HCT116 (cell line): Measurements from ENCODE around the gene LSM4. TPM values are rescaled to one million over a fixed set of nuclear protein-coding genes. Genes with fewer than 3 reads are reported as not detected.

Experiments
- ATAC-seq: fragments of 200-7000 bp; cut with Tn5 transposase; 2 replicates; pipeline ENCODE4 v1.9.1; 2020; ENCODE audit warnings: mild to moderate bottlenecking, moderate library complexity
- BruUV-seq: library from RNA; stranded (reverse); fragments of 400-500 nt; replicated peaks from 2 replicates; lab custom pipeline; 2021; lab: Mats Ljungman, UMichigan
- CTCF ChIA-PET: fragments of 300-600 bp; sonication (Branson Sonifier 250); formaldehyde crosslinking; loops from one replicate; lab custom pipeline; 2021; ENCODE audit warnings: antibody characterized with exemption; lab: Charles Lee
- POLR2A ChIA-PET: fragments of 300-600, 350-600 bp; sonication (Branson Sonifier 250); formaldehyde crosslinking; loops from one replicate; lab custom pipeline; 2021; ENCODE audit warnings: antibody characterized with exemption; lab: Charles Lee
- RAD21 ChIA-PET, 2 experiments: fragments of 300-600 bp; sonication (Branson Sonifier 250); formaldehyde crosslinking; loops; one replicate each; lab custom pipeline; 2023; ENCODE audit warnings: low total read pairs in 2 of 2; ENCODE audit not compliant: uncharacterized antibody in 2 of 2, unreplicated experiment in 2 of 2, low non-redundant PET in 1 of 2; lab: Charles Lee
- DNase-seq: peaks from one replicate; pipeline ENCODE4 v3.0.0-alpha.2; 2010; ENCODE audit warnings: low read depth, low spot score
- H2AFZ ChIP-seq: fragments of 200-600 bp; shearing (Covaris generic), sonication (generic); 2 replicates; pipeline ENCODE4 v1.6.1; 2017; ENCODE audit warnings: low read depth, mixed run types, mixed read lengths, antibody characterized with exemption, low read length; ENCODE audit not compliant: poor library complexity, severe bottlenecking
- H3K27ac ChIP-seq: 2 replicates; pipeline ENCODE4 v1.5.1; 2012; ENCODE audit warnings: low read depth, low read length
- H3K27me3 ChIP-seq: fragments of 200-600 bp; sonication (generic); 2 replicates; pipeline ENCODE4 v1.6.1; 2016; ENCODE audit warnings: mixed run types, low read length, mixed read lengths; ENCODE audit not compliant: insufficient read depth
- H3K36me3 ChIP-seq, 2 experiments: fragments of 200-500 bp in 1 of 2; fragments of 200-600 bp in 1 of 2; sonication (Bioruptor generic) in 1 of 2; sonication (generic) in 1 of 2; 2 replicates each; pipeline versions ENCODE4 v1.5.1 to v1.6.1; 2014 to 2016; ENCODE audit warnings: low read length in 2 of 2, inconsistent platforms in 1 of 2, mixed read lengths in 1 of 2, mixed run types in 1 of 2; ENCODE audit not compliant: insufficient read depth in 2 of 2, control insufficient read depth in 1 of 2
- H3K4me1 ChIP-seq, 2 experiments: fragments of 200-600 bp in 1 of 2; sonication (generic) in 1 of 2; 2 replicates each; pipeline versions ENCODE4 v1.5.1 to v1.6.1; 2012 to 2017; ENCODE audit warnings: low read length in 2 of 2, inconsistent platforms in 1 of 2, mild to moderate bottlenecking in 1 of 2, mixed read lengths in 1 of 2, mixed run types in 1 of 2, moderate library complexity in 1 of 2; ENCODE audit not compliant: insufficient read depth in 2 of 2, control insufficient read depth in 1 of 2
- H3K4me2 ChIP-seq: fragments of 200-600 bp; sonication (generic); 2 replicates; pipeline ENCODE4 v1.6.1; 2017; ENCODE audit warnings: mixed run types, low read length, mixed read lengths
- H3K4me3 ChIP-seq, 2 experiments: fragments of 200-600 bp in 1 of 2; sonication (generic) in 1 of 2; replicated peaks in 1 of 2; 2 replicates each; pipeline ENCODE4 v1.5.1; 2011 to 2016; ENCODE audit warnings: low read length in 2 of 2, control low read depth in 1 of 2, low read depth in 1 of 2, mild to moderate bottlenecking in 1 of 2, mixed read lengths in 1 of 2, mixed run types in 1 of 2
- H3K79me2 ChIP-seq: fragments of 200-600 bp; sonication (generic); 2 replicates; pipeline ENCODE4 v1.6.1; 2017; ENCODE audit warnings: mild to moderate bottlenecking, mixed run types, low read length, moderate library complexity, mixed read lengths; ENCODE audit not compliant: insufficient read depth
- H3K9ac ChIP-seq: fragments of 200-600 bp; sonication (generic); 2 replicates; pipeline ENCODE4 v1.6.1; 2016; ENCODE audit warnings: low read length, mixed read lengths
- H3K9me2 ChIP-seq: fragments of 200-600 bp; sonication (generic), shearing (Covaris generic); 2 replicates; pipeline ENCODE4 v1.6.1; 2017; ENCODE audit warnings: mixed run types, mild to moderate bottlenecking, moderate library complexity; ENCODE audit not compliant: insufficient read depth
- H3K9me3 ChIP-seq, 2 experiments: fragments of 200-500 bp in 1 of 2; fragments of 200-600 bp in 1 of 2; sonication (Bioruptor generic) in 1 of 2; sonication (generic) in 1 of 2; 2 replicates each; pipeline ENCODE4 v1.6.1; 2014 to 2017; ENCODE audit warnings: low read length in 2 of 2, mixed read lengths in 2 of 2, inconsistent platforms in 1 of 2, low read depth in 1 of 2, mild to moderate bottlenecking in 1 of 2, mixed run types in 1 of 2, moderate library complexity in 1 of 2; ENCODE audit not compliant: control insufficient read depth in 1 of 2, insufficient read depth in 1 of 2
- H4K20me1 ChIP-seq: fragments of 200-600 bp; sonication (generic), shearing (Covaris generic); 2 replicates; pipeline ENCODE4 v1.6.1; 2017; ENCODE audit warnings: mixed run types, mild to moderate bottlenecking, moderate library complexity; ENCODE audit not compliant: insufficient read depth
- ATF3 ChIP-seq: IDR thresholded peaks from 2 replicates; pipeline ENCODE4 v1.6.1; 2012
- CBX3 ChIP-seq: IDR thresholded peaks from 2 replicates; pipeline ENCODE4 v1.6.1; 2012; ENCODE audit warnings: low read depth
- CTCF ChIP-seq, 3 experiments: fragments of 200-600 bp in 1 of 3; sonication (generic) in 1 of 3; IDR thresholded peaks in 2 of 3; conservative IDR thresholded peaks in 1 of 3; 2 replicates each; pipeline ENCODE4 v1.5.1; 2012 to 2017; ENCODE audit warnings: low read depth in 2 of 3, low read length in 2 of 3, antibody characterized with exemption in 1 of 3, borderline replicate concordance in 1 of 3, control low read depth in 1 of 3, mild to moderate bottlenecking in 1 of 3, mixed read lengths in 1 of 3, mixed run types in 1 of 3, moderate library complexity in 1 of 3; ENCODE audit not compliant: insufficient read depth in 1 of 3
- EGR1 ChIP-seq: IDR thresholded peaks from 2 replicates; pipeline ENCODE4 v1.6.1; 2012; ENCODE audit warnings: low read depth
- ELF1 ChIP-seq: IDR thresholded peaks from 2 replicates; pipeline ENCODE4 v1.6.1; 2012; ENCODE audit warnings: low read depth, borderline replicate concordance
- EZH2 ChIP-seq: fragments of 200-600 bp; sonication (generic); IDR thresholded peaks from 2 replicates; pipeline ENCODE4 v1.6.1; 2017; ENCODE audit warnings: antibody characterized with exemption, mixed run types
- EZH2phosphoT487 ChIP-seq: fragments of 200-600 bp; IDR thresholded peaks from 2 replicates; pipeline ENCODE4 v1.6.1; 2018; ENCODE audit warnings: antibody characterized with exemption, borderline replicate concordance
- MAX ChIP-seq: IDR thresholded peaks from 2 replicates; pipeline ENCODE4 v1.6.1; 2012
- POLR2AphosphoS5 ChIP-seq: IDR thresholded peaks from 2 replicates; pipeline ENCODE4 v1.6.1; 2011; ENCODE audit warnings: mild to moderate bottlenecking, low read depth, low read length, moderate library complexity
- REST ChIP-seq: IDR thresholded peaks from 2 replicates; pipeline ENCODE4 v1.6.1; 2012; ENCODE audit warnings: low read depth
- SIN3A ChIP-seq: IDR thresholded peaks from 2 replicates; pipeline ENCODE4 v1.6.1; 2012; ENCODE audit warnings: low read depth
- SP1 ChIP-seq: IDR thresholded peaks from 2 replicates; pipeline ENCODE4 v1.6.1; 2012; ENCODE audit warnings: low read depth
- SRF ChIP-seq: IDR thresholded peaks from 2 replicates; pipeline ENCODE4 v1.6.1; 2012; ENCODE audit warnings: low read depth
- TCF7L2 ChIP-seq: IDR thresholded peaks from 2 replicates; pipeline ENCODE4 v1.7.0; 2011; ENCODE audit warnings: borderline replicate concordance, inconsistent platforms; ENCODE audit not compliant: insufficient read depth, insufficient read length; ENCODE audit errors: extremely low read depth
- YY1 ChIP-seq: IDR thresholded peaks from 2 replicates; pipeline ENCODE4 v1.6.1; 2011; ENCODE audit warnings: low read length, low read depth, moderate library complexity, mild to moderate bottlenecking; ENCODE audit not compliant: insufficient replicate concordance; ENCODE audit errors: extremely low read depth
- ZFX ChIP-seq: fragments of 450-650 bp; IDR thresholded peaks from 2 replicates; pipeline ENCODE4 v1.6.1; 2017
- ZNF274 ChIP-seq: fragments of 200-500 bp; sonication (Bioruptor generic); IDR thresholded peaks from 2 replicates; pipeline ENCODE4 v1.6.1; 2014; ENCODE audit warnings: mild to moderate bottlenecking, low read depth, low read length, inconsistent platforms
- intact Hi-C: fragments of 100-400 bp; cut with micrococcal nuclease; formaldehyde crosslinking; loops from 2 replicates; pipeline ENCODE4 v1.10.0; 2022
- total RNA-seq: library from RNA; stranded (reverse); gene quantifications from one replicate; pipeline ENCODE4 v1.2.1, GENCODE V29; 2021; ENCODE audit not compliant: unreplicated experiment

The LSM4 gene
- total RNA-seq, 1 experiment from 2014 or later = 400 TPM

GRCh38 chr19:18281082-18282020 lies 41.5 kb downstream of the LSM4 start, which contains the start of gene JUND:
JUND (minus strand) TSS chr19:18281622; CDS start chr19:18281484, 138 bp downstream.
- no peaks in the 10 kb centered on the region for H3K9me3 ChIP-seq
- no peaks in the 10 kb centered on the region for H3K27me3 ChIP-seq
- peak within 1 kb of the TSS; percentile 76 to 89 for H3K4me3 ChIP-seq
- peak within 1 kb of the TSS; percentile 99 for H3K4me2 ChIP-seq
- H4K20me1 ChIP-seq = no peaks in the 10 kb centered on the region
- peak within 1 kb of the TSS; percentile 100 for H3K27ac ChIP-seq
- H3K4me1 ChIP-seq = peaks cover 43 to 56% of the 10 kb centered on the region in 2 experiments
- ChIA-PET CTCF (interaction anchor here (1.0 to 5.7 kb wide), 5 partner anchors 11 to 135 kb away, joined by 3 to 76 read pairs (median 28); partner anchors contain the start of genes GDF15 and LSM4), POLR2A (interaction anchor here (0.5 to 5.3 kb wide), 38 partner anchors 9 to 283 kb away, joined by 3 to 138 read pairs (median 5); partner anchors contain the start of genes GDF15, IFI30, LSM4 and MPV17L2), RAD21 (interaction anchor here (0.7 to 1.6 kb wide), 4 partner anchors 11 to 263 kb away, joined by 3 to 5 read pairs (median 4); no protein-coding TSS in a partner anchor)
- no peaks in the 10 kb centered on the region for H3K9me2 ChIP-seq
- no peak within 1 kb of the TSS for H2AFZ ChIP-seq
- H3K36me3 ChIP-seq = 0 out of 4 replicates have a peak, but pooled peaks cover 0 to 4% of the 10 kb centered on the region in 2 experiments
- H3K9ac ChIP-seq = peak within 1 kb of the TSS; percentile 99
- peaks cover 29% of the 10 kb centered on the region for H3K79me2 ChIP-seq
- no TSS peak for BruUV-seq
- ATAC-seq (peak; percentile 76), DNase-seq (peak; percentile 93)
- intact Hi-C loops = no loop called here
- TF ChIP-seq MAX (peak; percentile 37; the same call in 1 of the 2 replicates), ZFX (peak; percentile 68; the same call in 1 of the 2 replicates), TCF7L2 (peak; percentile 16), YY1 (no peak), ELF1 (no peak), ZNF274 (no peak), EZH2 (no peak), ATF3 (no peak; the same call in 1 of the 2 replicates), REST (no peak), SP1 (peak; percentile 84), EGR1 (peak; percentile 76), CBX3 (no peak), CTCF (IDR thresholded peaks at IDR 0.05 in 2 of 3, conservative IDR thresholded peaks at IDR 0.05 in 1 of 3; ENCODE audit: borderline replicate concordance in 1 of 3, insufficient read depth in 1 of 3, low read depth in 2 of 3, low read length in 2 of 3) (no peak), SRF (no peak), POLR2AphosphoS5 (no peak; the same call in none of the 2 replicates), EZH2phosphoT487 (no peak), SIN3A (peak; percentile 81)
